Stimulated activated CD8-positive, alpha-beta memory T cell treated with anti-CD3 and anti-CD28 coated beads, Interleukin-2, amount 100 ng/mL, for 1 hour (primary cell): ENCODE results near the gene SYT1.
"Not testable (repeated sequence)": the region's sequence is repeated elsewhere in the genome, so short reads cannot be mapped to it uniquely, and the experiment has no call there.

ENCODE experiments used
- DNase-seq, 2 donors: peaks; one replicate each; pipeline ENCODE4 v3.0.0-alpha.2; 2020; ENCODE audit warnings: low read depth in 2 of 2

The SYT1 gene

GRCh38 chr12:79140711-79141110 is 276.1 kb downstream of the SYT1 start:
- no peak for DNase-seq

GRCh38 chr12:79141776-79142175 is 277.2 kb downstream of the SYT1 start:
- no peak for DNase-seq

GRCh38 chr12:79143803-79144202 is 279.2 kb downstream of the SYT1 start:
- no peak for DNase-seq

- no peak for DNase-seq
Observed at GRCh38 chr12:79151956-79152355, 287.4 kb downstream of the SYT1 start.

GRCh38 chr12:79155683-79156082 is 291.1 kb downstream of the SYT1 start:
- DNase-seq, result no peak

- no peak for DNase-seq
Observed at GRCh38 chr12:79156846-79157463, 292.4 kb downstream of the SYT1 start.

- no peak for DNase-seq
Observed at GRCh38 chr12:79161249-79161934, 296.8 kb downstream of the SYT1 start.

- no peak for DNase-seq
Observed at GRCh38 chr12:79162147-79162772, 297.7 kb downstream of the SYT1 start.

- DNase-seq, result no peak
Observed at GRCh38 chr12:79162948-79163347, 298.4 kb downstream of the SYT1 start.

GRCh38 chr12:79164890-79165289 is 300.3 kb downstream of the SYT1 start:
- no peak for DNase-seq

GRCh38 chr12:79168687-79169086 is 304.1 kb downstream of the SYT1 start:
- no peak for DNase-seq

GRCh38 chr12:79174626-79175025 is 310.1 kb downstream of the SYT1 start:
- DNase-seq, result no peak

GRCh38 chr12:79183003-79183402 is 318.4 kb downstream of the SYT1 start:
- DNase-seq, result no peak

- DNase-seq, result no peak
Observed at GRCh38 chr12:79183926-79184325, 319.4 kb downstream of the SYT1 start.

- DNase-seq, result no peak
Observed at GRCh38 chr12:79186506-79186905, 321.9 kb downstream of the SYT1 start.

- no peak for DNase-seq
Observed at GRCh38 chr12:79187032-79187431, 322.5 kb downstream of the SYT1 start.

GRCh38 chr12:79191391-79191790 is 326.8 kb downstream of the SYT1 start:
- DNase-seq, result no peak

GRCh38 chr12:79194595-79194994 is 330.0 kb downstream of the SYT1 start:
- DNase-seq, result no peak

GRCh38 chr12:79199166-79199565 is 334.6 kb downstream of the SYT1 start:
- DNase-seq, result no peak

GRCh38 chr12:79200176-79200575 is 335.6 kb downstream of the SYT1 start:
- no peak for DNase-seq

GRCh38 chr12:79203058-79203647 is 338.6 kb downstream of the SYT1 start:
- DNase-seq, result no peak

GRCh38 chr12:79206871-79207270 is 342.3 kb downstream of the SYT1 start:
- DNase-seq, result no peak

- not testable (repeated sequence) for DNase-seq
Observed at GRCh38 chr12:79210403-79210802, 345.8 kb downstream of the SYT1 start.
